Thoracic aorta (tissue), 2 donors: ENCODE results near the gene ABCC8. TPM values are rescaled to one million over a fixed set of nuclear protein-coding genes. Genes with fewer than 3 reads are reported as not detected.

Experiments
- ATAC-seq: fragments of 150-250 bp; one replicate; pipeline ENCODE4 v1.8.0; 2017; ENCODE audit warnings: low read depth; ENCODE audit not compliant: insufficient number of reproducible peaks, low FRiP score
- DNase-seq: peaks from one replicate; pipeline ENCODE4 v3.0.0-alpha.2; 2020; ENCODE audit warnings: low spot score
- H3K27ac ChIP-seq, 2 donors: fragments of 200-600 bp; sonication (generic); 1 replicate in 1 of 2; 2 replicates in 1 of 2; pipeline ENCODE4 v1.5.1; 2016; ENCODE audit warnings: mild to moderate bottlenecking in 2 of 2, moderate library complexity in 2 of 2
- H3K27me3 ChIP-seq: fragments of 200-600 bp; sonication (generic); replicated peaks from 2 replicates; pipeline ENCODE4 v1.6.0; 2016; ENCODE audit warnings: mild to moderate bottlenecking; ENCODE audit not compliant: insufficient read depth
- H3K36me3 ChIP-seq: fragments of 200-600 bp; sonication (generic); one replicate; pipeline ENCODE4 v1.5.1; 2016
- H3K4me1 ChIP-seq, 2 donors: fragments of 200-600 bp; sonication (generic); 1 replicate in 1 of 2; 2 replicates in 1 of 2; pipeline versions ENCODE4 v1.5.1 to v1.6.0; 2016; ENCODE audit warnings: low read depth in 2 of 2, mild to moderate bottlenecking in 1 of 2; ENCODE audit not compliant: control insufficient read depth in 1 of 2
- H3K4me3 ChIP-seq: fragments of 200-600 bp; sonication (generic); 2 replicates; pipeline ENCODE4 v1.5.1; 2016; ENCODE audit warnings: mild to moderate bottlenecking
- H3K9me3 ChIP-seq: fragments of 200-600 bp; sonication (generic); 2 replicates; pipeline ENCODE4 v1.5.1; 2016
- CTCF ChIP-seq: fragments of 200-600 bp; sonication (generic); IDR thresholded peaks from one replicate; pipeline ENCODE4 v1.5.1; 2019; ENCODE audit warnings: antibody characterized with exemption
- total RNA-seq, 2 donors: library from RNA; depleted of rRNA; stranded (reverse); fragments of >200 nt; gene quantifications; one replicate each; pipeline versions ENCODE4 v1.1.0 to v1.2.3, GENCODE V29; 2016

ABCC8 gene
- total RNA-seq, 2 donors from 2014 or later: 0.42 to 13.9 TPM

GRCh38 chr11:17490232-17490631, 13.6 kb upstream of the ABCC8 start:
- H3K4me3 ChIP-seq: no peak overlapping the region
- TF ChIP-seq CTCF: no peak
- ATAC-seq (no peak), DNase-seq (no peak)
- H3K36me3 ChIP-seq: no peaks in the 10 kb centered on the region
- no peaks in the 10 kb centered on the region for H3K9me3 ChIP-seq
- no peak overlapping the region for H3K27ac ChIP-seq
- H3K27me3 ChIP-seq: no peaks in the 10 kb centered on the region
- no peaks in the 10 kb centered on the region for H3K4me1 ChIP-seq

- no peaks in the 10 kb centered on the region for H3K4me1 ChIP-seq
- DNase-seq (no peak), ATAC-seq (no peak)
- TF ChIP-seq CTCF: no peak
- no peak overlapping the region for H3K27ac ChIP-seq
- no peak overlapping the region for H3K4me3 ChIP-seq
- no peaks in the 10 kb centered on the region for H3K36me3 ChIP-seq
- H3K9me3 ChIP-seq: no peaks in the 10 kb centered on the region
- no peaks in the 10 kb centered on the region for H3K27me3 ChIP-seq
Measured at GRCh38 chr11:17489751-17490150, 13.1 kb upstream of the ABCC8 start.

GRCh38 chr11:17488563-17488962, 11.9 kb upstream of the ABCC8 start:
- ATAC-seq: no peak
- H3K27ac ChIP-seq: no peak overlapping the region
- no peaks in the 10 kb centered on the region for H3K4me1 ChIP-seq
- no peaks in the 10 kb centered on the region for H3K9me3 ChIP-seq
- no peak for TF ChIP-seq CTCF
- DNase-seq: no peak
- no peaks in the 10 kb centered on the region for H3K27me3 ChIP-seq
- H3K4me3 ChIP-seq: no peak overlapping the region
- no peaks in the 10 kb centered on the region for H3K36me3 ChIP-seq

GRCh38 chr11:17486646-17487045, 10.0 kb upstream of the ABCC8 start:
- Histone ChIP-seq H3K4me1 (no peaks in the 10 kb centered on the region), H3K9me3 (no peaks in the 10 kb centered on the region), H3K27ac (no peak overlapping the region), H3K4me3 (no peak overlapping the region), H3K36me3 (no peaks in the 10 kb centered on the region), H3K27me3 (no peaks in the 10 kb centered on the region)
- ATAC-seq (no peak), DNase-seq (no peak)
- TF ChIP-seq CTCF: no peak

GRCh38 chr11:17483505-17483904, 6.9 kb upstream of the ABCC8 start:
- Histone ChIP-seq H3K27ac (no peak overlapping the region), H3K9me3 (no peaks in the 10 kb centered on the region), H3K4me3 (no peak overlapping the region), H3K36me3 (no peaks in the 10 kb centered on the region), H3K27me3 (no peaks in the 10 kb centered on the region), H3K4me1 (no peaks in the 10 kb centered on the region)
- DNase-seq: no peak
- TF ChIP-seq CTCF: no peak
- ATAC-seq: no peak
